ENCODE measurements around the gene PRKN. TPM values are rescaled to one million over a fixed set of nuclear protein-coding genes. Genes with fewer than 3 reads are reported as not detected.
"Not testable (repeated sequence)": the region's sequence is repeated elsewhere in the genome, so short reads cannot be mapped to it uniquely, and the experiment has no call there.

Gene PRKN
- total RNA-seq, 2 experiments from 2014 or later: 0.82 to 1.00 TPM

GRCh38 chr6:162533009-162533400 lies 194.6 kb downstream of the PRKN start:
- ChIA-PET CTCF (no interaction called here), POLR2A (no interaction called here)
- no peak overlapping the region for H3K4me3 Mint-ChIP-seq
- intact Hi-C loops (cut with micrococcal nuclease): no loop called here
- H3K36me3 Mint-ChIP-seq: no peaks in the 10 kb centered on the region
- no peaks in the 10 kb centered on the region for H3K27me3 Mint-ChIP-seq
- no peak overlapping the region for H3K27ac Mint-ChIP-seq
- no peak for DNase-seq
- H3K9me3 Mint-ChIP-seq: no peaks in the 10 kb centered on the region
- no peaks in the 10 kb centered on the region for H3K4me1 Mint-ChIP-seq (ENCODE audit: low read depth)

- no peak overlapping the region for H3K27ac Mint-ChIP-seq
- no peak for DNase-seq
- H3K27me3 Mint-ChIP-seq: no peaks in the 10 kb centered on the region
- no peaks in the 10 kb centered on the region for H3K36me3 Mint-ChIP-seq
- POLR2A ChIA-PET: no interaction called here
- intact Hi-C loops (cut with micrococcal nuclease): no loop called here
- H3K4me1 Mint-ChIP-seq (ENCODE audit: low read depth): no peaks in the 10 kb centered on the region
- H3K9me3 Mint-ChIP-seq: no peaks in the 10 kb centered on the region
- CTCF ChIA-PET: no interaction called here
- no peak overlapping the region for H3K4me3 Mint-ChIP-seq
Observed at GRCh38 chr6:162532283-162533008, 195.1 kb downstream of the PRKN start.

- POLR2A ChIA-PET; H3K27me3 Mint-ChIP-seq; H3K9me3 Mint-ChIP-seq; H3K4me1 Mint-ChIP-seq (ENCODE audit: low read depth); H3K4me3 Mint-ChIP-seq; intact Hi-C loops (cut with micrococcal nuclease); CTCF ChIA-PET; H3K27ac Mint-ChIP-seq; H3K36me3 Mint-ChIP-seq; DNase-seq: not testable (repeated sequence)
Observed at GRCh38 chr6:162531391-162531790, 196.2 kb downstream of the PRKN start.

- ChIA-PET POLR2A (no interaction called here), CTCF (no interaction called here)
- intact Hi-C loops (cut with micrococcal nuclease): no loop called here
- Mint-ChIP-seq H3K27ac (no peak overlapping the region), H3K36me3 (no peaks in the 10 kb centered on the region), H3K4me3 (no peak overlapping the region), H3K27me3 (no peaks in the 10 kb centered on the region), H3K4me1 (ENCODE audit: low read depth) (no peaks in the 10 kb centered on the region), H3K9me3 (no peaks in the 10 kb centered on the region)
- DNase-seq: no peak
Observed at GRCh38 chr6:162528538-162528937, 199.0 kb downstream of the PRKN start.

GRCh38 chr6:162526960-162527359 lies 200.6 kb downstream of the PRKN start:
- H3K36me3 Mint-ChIP-seq: no peaks in the 10 kb centered on the region
- H3K9me3 Mint-ChIP-seq: peaks cover 2% of the 10 kb centered on the region
- H3K4me1 Mint-ChIP-seq (ENCODE audit: low read depth): no peaks in the 10 kb centered on the region
- H3K4me3 Mint-ChIP-seq: no peak overlapping the region
- DNase-seq: no peak
- H3K27ac Mint-ChIP-seq: no peak overlapping the region
- POLR2A ChIA-PET: no interaction called here
- CTCF ChIA-PET: no interaction called here
- H3K27me3 Mint-ChIP-seq: no peaks in the 10 kb centered on the region
- intact Hi-C loops (cut with micrococcal nuclease): no loop called here

GRCh38 chr6:162525181-162525580 lies 202.4 kb downstream of the PRKN start:
- CTCF ChIA-PET: no interaction called here
- Mint-ChIP-seq H3K9me3 (peaks cover 2% of the 10 kb centered on the region), H3K27me3 (no peaks in the 10 kb centered on the region), H3K4me3 (no peak overlapping the region), H3K4me1 (ENCODE audit: low read depth) (no peaks in the 10 kb centered on the region), H3K27ac (no peak overlapping the region), H3K36me3 (no peaks in the 10 kb centered on the region)
- POLR2A ChIA-PET: no interaction called here
- DNase-seq: no peak
- intact Hi-C loops (cut with micrococcal nuclease): no loop called here

GRCh38 chr6:162512744-162513143 lies 214.8 kb downstream of the PRKN start:
- no peaks in the 10 kb centered on the region for H3K4me1 Mint-ChIP-seq (ENCODE audit: low read depth)
- no peak overlapping the region for H3K27ac Mint-ChIP-seq
- ChIA-PET CTCF (no interaction called here), POLR2A (no interaction called here)
- DNase-seq: no peak
- no peak overlapping the region for H3K4me3 Mint-ChIP-seq
- H3K36me3 Mint-ChIP-seq: no peaks in the 10 kb centered on the region
- intact Hi-C loops (cut with micrococcal nuclease): no loop called here
- no peaks in the 10 kb centered on the region for H3K9me3 Mint-ChIP-seq
- no peaks in the 10 kb centered on the region for H3K27me3 Mint-ChIP-seq

- DNase-seq: no peak
- ChIA-PET POLR2A (no interaction called here), CTCF (no interaction called here)
- no peaks in the 10 kb centered on the region for H3K9me3 Mint-ChIP-seq
- intact Hi-C loops (cut with micrococcal nuclease): no loop called here
- H3K36me3 Mint-ChIP-seq: no peaks in the 10 kb centered on the region
- no peak overlapping the region for H3K27ac Mint-ChIP-seq
- H3K27me3 Mint-ChIP-seq: no peaks in the 10 kb centered on the region
- no peak overlapping the region for H3K4me3 Mint-ChIP-seq
- no peaks in the 10 kb centered on the region for H3K4me1 Mint-ChIP-seq (ENCODE audit: low read depth)
Observed at GRCh38 chr6:162497389-162497788, 230.2 kb downstream of the PRKN start.

- no peaks in the 10 kb centered on the region for H3K9me3 Mint-ChIP-seq
- intact Hi-C loops (cut with micrococcal nuclease): no loop called here
- POLR2A ChIA-PET: no interaction called here
- no peaks in the 10 kb centered on the region for H3K36me3 Mint-ChIP-seq
- no peak overlapping the region for H3K4me3 Mint-ChIP-seq
- CTCF ChIA-PET: no interaction called here
- no peaks in the 10 kb centered on the region for H3K27me3 Mint-ChIP-seq
- H3K27ac Mint-ChIP-seq: no peak overlapping the region
- H3K4me1 Mint-ChIP-seq (ENCODE audit: low read depth): no peaks in the 10 kb centered on the region
- no peak for DNase-seq
Observed at GRCh38 chr6:162493917-162494316, 233.6 kb downstream of the PRKN start.

GRCh38 chr6:162491637-162492036 lies 235.9 kb downstream of the PRKN start:
- H3K9me3 Mint-ChIP-seq: no peaks in the 10 kb centered on the region
- POLR2A ChIA-PET: no interaction called here
- intact Hi-C loops (cut with micrococcal nuclease): no loop called here
- CTCF ChIA-PET: no interaction called here
- no peak for DNase-seq
- no peaks in the 10 kb centered on the region for H3K27me3 Mint-ChIP-seq
- no peaks in the 10 kb centered on the region for H3K4me1 Mint-ChIP-seq (ENCODE audit: low read depth)
- no peak overlapping the region for H3K27ac Mint-ChIP-seq
- no peak overlapping the region for H3K4me3 Mint-ChIP-seq
- no peaks in the 10 kb centered on the region for H3K36me3 Mint-ChIP-seq

GRCh38 chr6:162489101-162489976 lies 238.2 kb downstream of the PRKN start:
- CTCF ChIA-PET: no interaction called here

GRCh38 chr6:162488444-162488843 lies 239.1 kb downstream of the PRKN start:
- H3K4me1 Mint-ChIP-seq (ENCODE audit: low read depth): no peaks in the 10 kb centered on the region
- no peaks in the 10 kb centered on the region for H3K9me3 Mint-ChIP-seq
- ChIA-PET POLR2A (no interaction called here), CTCF (no interaction called here)
- no peaks in the 10 kb centered on the region for H3K27me3 Mint-ChIP-seq
- DNase-seq: no peak
- no peak overlapping the region for H3K27ac Mint-ChIP-seq
- intact Hi-C loops (cut with micrococcal nuclease): no loop called here
- no peak overlapping the region for H3K4me3 Mint-ChIP-seq
- no peaks in the 10 kb centered on the region for H3K36me3 Mint-ChIP-seq

More at GRCh38 chr6:162489101-162489976, 238.2 kb downstream of the PRKN start:
- DNase-seq: no peak
- no peaks in the 10 kb centered on the region for H3K36me3 Mint-ChIP-seq
- H3K9me3 Mint-ChIP-seq: no peaks in the 10 kb centered on the region
- no peaks in the 10 kb centered on the region for H3K4me1 Mint-ChIP-seq (ENCODE audit: low read depth)
- H3K27ac Mint-ChIP-seq: no peak overlapping the region
- no peak overlapping the region for H3K4me3 Mint-ChIP-seq
- POLR2A ChIA-PET: no interaction called here
- H3K27me3 Mint-ChIP-seq: no peaks in the 10 kb centered on the region
- intact Hi-C loops (cut with micrococcal nuclease): no loop called here

GRCh38 chr6:162485464-162485863 lies 242.1 kb downstream of the PRKN start:
- H3K4me3 Mint-ChIP-seq: no peak overlapping the region
- ChIA-PET CTCF (no interaction called here), POLR2A (no interaction called here)
- H3K9me3 Mint-ChIP-seq: peaks cover under 1% of the 10 kb centered on the region
- no peak overlapping the region for H3K27ac Mint-ChIP-seq
- no peaks in the 10 kb centered on the region for H3K4me1 Mint-ChIP-seq (ENCODE audit: low read depth)
- no peaks in the 10 kb centered on the region for H3K36me3 Mint-ChIP-seq
- DNase-seq: no peak
- H3K27me3 Mint-ChIP-seq: no peaks in the 10 kb centered on the region
- intact Hi-C loops (cut with micrococcal nuclease): no loop called here

Measured in activated CD4-positive, alpha-beta memory T cell treated with anti-CD3 and anti-CD28 coated beads for 36 hours (primary cell).